GM19467 (cell line): ENCODE results near the gene ID3.

Source experiments
- ATAC-seq: cut with Tn5 transposase; IDR thresholded peaks from one replicate; pipeline ENCODE4 v1.9.1; 2021; ENCODE audit warnings: mild to moderate bottlenecking, moderate library complexity; ENCODE audit not compliant: unreplicated experiment

Gene ID3

GRCh38 chr1:23559136-23559984 is at the start of gene ID3:
Gene ID3 (minus strand): TSS chr1:23559501. CDS start chr1:23559426, 75 bp downstream.
- peak; percentile 51 for ATAC-seq

- no peak for ATAC-seq
Measured at GRCh38 chr1:23607944-23608343, 48.6 kb upstream of the ID3 start.

GRCh38 chr1:23601968-23602876 is 42.9 kb upstream of the ID3 start:
- ATAC-seq, result no peak

DNA sequence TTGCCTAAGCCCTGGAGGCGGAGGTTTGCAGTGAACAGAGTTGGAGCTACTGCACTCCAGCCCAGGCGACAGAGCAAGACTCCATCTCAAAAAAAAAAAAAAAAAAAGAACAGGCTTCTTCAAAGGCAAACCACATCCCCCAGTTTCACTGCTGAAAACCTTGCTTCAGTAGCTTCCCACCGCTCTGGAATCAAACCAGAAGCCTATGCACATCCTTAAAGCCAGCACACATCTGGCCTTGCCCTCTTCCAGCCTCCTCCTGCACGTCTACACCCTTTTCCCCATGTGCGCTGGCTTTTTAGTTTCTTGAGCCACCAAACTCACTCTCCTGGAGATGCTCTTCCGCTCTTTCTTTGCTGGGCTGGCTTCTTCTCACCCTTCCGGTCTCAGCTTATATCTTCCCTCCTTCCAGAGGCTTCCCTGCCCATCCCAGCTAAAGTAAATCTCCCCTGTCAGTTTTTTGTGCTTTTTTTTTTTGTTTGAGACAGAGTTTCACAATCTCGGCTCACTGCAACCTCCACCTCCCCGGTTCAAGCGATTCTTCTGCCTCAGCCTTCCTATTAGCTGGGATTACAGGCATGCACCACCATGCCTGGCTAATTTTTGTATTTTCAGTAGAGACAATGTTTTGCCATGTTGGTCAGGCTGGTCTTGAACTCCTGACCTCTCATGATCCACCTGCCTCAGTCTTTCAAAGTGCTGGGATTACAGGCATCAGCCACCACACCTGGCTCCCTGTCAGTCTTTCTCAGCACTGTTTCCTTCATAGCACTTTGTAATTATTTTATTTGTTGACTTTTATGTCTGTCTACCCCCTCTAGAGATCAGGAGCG is 42.0 kb upstream of the ID3 start:
- ATAC-seq, result no peak

DNA sequence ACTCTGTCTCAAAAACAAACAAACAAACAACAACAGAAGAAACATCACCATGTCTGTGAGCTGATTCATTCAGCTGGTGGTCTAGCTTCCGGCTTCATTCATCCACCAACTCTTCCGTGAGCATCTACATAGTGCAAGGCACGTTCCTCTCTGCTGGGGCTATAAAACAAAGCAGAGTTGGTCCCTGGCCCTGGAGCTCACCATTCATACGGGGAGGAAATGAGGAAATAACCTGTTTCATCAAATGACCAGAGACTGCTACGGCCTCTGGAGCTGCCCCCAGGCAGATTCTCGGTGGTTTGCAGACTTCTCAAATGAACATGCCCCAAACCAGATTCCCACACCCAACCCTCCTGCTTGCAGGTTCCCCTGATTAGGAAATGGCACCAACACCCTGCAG is 41.0 kb upstream of the ID3 start:
- no peak for ATAC-seq

- no peak for ATAC-seq
Measured at GRCh38 chr1:23599125-23599524, 39.8 kb upstream of the ID3 start.

DNA sequence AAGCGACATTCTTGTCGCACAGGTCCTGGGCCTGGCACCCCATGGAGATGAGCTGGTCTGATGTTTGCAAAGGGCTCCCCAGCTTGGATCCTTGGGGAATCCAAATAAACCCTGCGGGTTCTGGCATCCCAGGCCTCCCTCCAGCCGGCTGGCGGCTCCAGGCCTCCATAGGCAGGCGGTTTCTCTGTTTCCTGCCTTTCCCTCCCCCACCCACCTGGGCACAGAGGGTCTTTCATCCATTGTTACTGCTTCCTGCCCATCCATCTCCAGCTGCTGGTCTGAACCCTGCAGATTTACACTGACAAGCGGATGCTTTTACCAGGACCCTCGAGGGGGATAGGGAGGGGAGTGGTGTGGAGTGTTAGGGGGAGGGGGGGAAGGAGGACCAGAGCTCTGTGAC is 39.1 kb upstream of the ID3 start:
- ATAC-seq, result no peak

- no peak for ATAC-seq
Measured at GRCh38 chr1:23597635-23598388, 38.5 kb upstream of the ID3 start.

GRCh38 chr1:23596382-23597358 is 37.4 kb upstream of the ID3 start:
- ATAC-seq, result no peak

DNA sequence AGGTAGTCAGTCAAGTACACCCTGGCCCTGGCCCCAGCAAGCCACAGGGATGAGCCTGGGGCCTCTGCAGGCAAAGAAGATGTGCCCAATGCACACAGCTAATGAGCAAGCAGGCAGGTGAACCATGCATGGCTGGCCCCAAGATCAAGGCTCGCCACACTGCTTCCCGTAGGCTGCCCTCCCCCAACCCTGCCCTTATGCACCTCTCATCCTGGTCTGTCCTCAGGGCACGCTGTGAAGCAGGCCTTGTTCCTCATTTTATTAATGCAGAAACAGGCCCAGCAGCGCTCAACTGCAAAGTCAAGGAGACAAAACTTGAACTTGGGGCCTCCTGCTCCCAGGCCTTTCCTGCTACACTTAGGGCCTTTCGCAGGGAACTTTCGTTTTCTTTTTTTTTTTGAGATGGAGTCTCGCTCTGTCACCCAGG is 35.6 kb upstream of the ID3 start:
- no peak for ATAC-seq

DNA sequence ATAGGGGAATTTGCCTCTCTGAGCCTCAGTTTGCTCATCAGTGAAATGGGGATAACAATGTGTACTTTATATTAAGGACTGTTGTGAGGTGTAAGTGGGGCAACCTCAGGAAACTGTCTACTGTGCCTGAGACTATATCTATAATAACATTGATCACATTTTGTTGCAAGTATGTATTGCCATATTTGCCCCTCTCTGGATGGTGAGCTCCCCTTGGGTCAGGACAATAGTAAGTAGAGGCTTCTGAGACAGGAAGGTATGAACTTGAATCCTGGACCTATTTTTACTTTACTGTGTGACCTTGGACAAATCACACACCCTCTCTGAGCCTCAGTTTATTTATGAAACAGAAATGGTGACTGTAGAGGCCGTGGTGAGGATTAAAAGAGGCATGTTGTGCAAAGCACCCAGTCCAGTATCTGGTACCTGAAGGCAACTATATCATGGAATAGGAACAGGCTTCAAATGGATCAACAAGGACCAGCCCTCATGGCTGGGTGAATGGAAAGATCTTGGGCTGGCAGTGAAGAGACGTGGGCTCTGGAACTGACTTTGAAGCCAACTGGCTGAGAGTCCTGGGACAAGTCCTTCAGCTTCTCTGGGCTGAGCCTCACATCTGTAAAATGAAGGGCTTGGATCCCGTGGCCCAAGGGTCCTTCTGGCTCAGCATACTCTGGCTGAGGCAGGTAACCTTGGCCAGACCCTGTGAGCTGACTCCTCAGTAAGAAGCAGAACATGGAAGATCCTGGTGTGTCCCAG is 35.0 kb upstream of the ID3 start:
- ATAC-seq, result no peak

- no peak for ATAC-seq
Measured at GRCh38 chr1:23593556-23594148, 34.4 kb upstream of the ID3 start.

- ATAC-seq, result no peak
Measured at GRCh38 chr1:23593042-23593521, 33.8 kb upstream of the ID3 start.

- ATAC-seq, result no peak
Measured at GRCh38 chr1:23592209-23592892, 33.0 kb upstream of the ID3 start.

DNA sequence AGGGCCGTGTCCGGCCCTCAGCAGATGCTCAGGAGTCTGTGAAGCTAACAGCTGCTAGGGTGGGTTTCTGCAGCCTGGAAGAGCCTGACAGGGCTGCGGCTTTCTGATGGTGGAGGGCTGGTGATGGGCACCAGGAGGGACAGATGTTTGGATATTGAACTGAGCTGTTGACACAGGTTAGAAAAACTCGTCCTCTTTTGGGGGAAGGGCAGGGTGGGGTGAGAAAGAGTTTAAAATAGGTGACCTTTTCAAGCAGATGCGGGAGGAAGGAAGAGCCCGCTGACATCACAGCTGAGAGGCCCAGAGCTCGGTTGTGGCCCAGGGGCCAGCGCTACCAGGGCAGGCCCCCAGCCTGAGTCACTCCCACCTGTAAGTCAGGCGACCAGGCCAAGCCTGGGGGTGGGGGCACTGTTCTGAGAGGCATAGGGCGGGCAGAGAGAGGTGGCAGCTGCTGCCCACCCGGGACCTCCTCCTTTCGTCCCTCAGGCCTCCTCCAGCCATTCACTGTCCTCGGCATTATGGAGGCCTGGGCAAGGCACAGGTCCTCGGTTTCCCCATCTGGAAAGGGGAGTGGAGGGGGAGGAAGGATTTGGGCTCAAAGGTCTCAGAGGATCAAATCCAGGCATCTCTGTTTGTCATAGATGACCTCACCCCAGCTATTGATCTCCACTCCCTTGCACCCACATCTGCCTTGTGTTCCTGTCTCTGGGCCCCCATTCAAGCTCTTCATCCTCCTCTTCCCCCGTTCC is 32.3 kb upstream of the ID3 start:
- ATAC-seq, result peak; percentile 43

GRCh38 chr1:23590058-23590783 is 30.9 kb upstream of the ID3 start:
- no peak for ATAC-seq
